Left lung (tissue), 10 donors: ENCODE measurements around the gene RFLNA. TPM values are rescaled to one million over a fixed set of nuclear protein-coding genes. Genes with fewer than 3 reads are reported as not detected.

Experiments used
- ATAC-seq: fragments of 200-7000 bp; cut with Tn5 transposase; one replicate; pipeline ENCODE4 v1.9.1; 2020; ENCODE audit warnings: moderate library complexity
- DNase-seq, 4 donors: peaks; one replicate each; pipeline ENCODE4 v3.0.0-alpha.2; 2013 to 2020
- H3K27ac ChIP-seq, 2 donors: fragments of 200-600 bp; sonication (generic) in 1 of 2; one replicate each; pipeline versions ENCODE4 v1.5.0 to v1.8.0; 2020 to 2021
- H3K27me3 ChIP-seq, 2 donors: fragments of 200-600 bp; sonication (generic) in 1 of 2; one replicate each; pipeline versions ENCODE4 v1.5.0 to v1.8.0; 2020 to 2021
- H3K36me3 ChIP-seq, 2 donors: fragments of 200-600 bp; sonication (generic) in 1 of 2; one replicate each; pipeline versions ENCODE4 v1.5.0 to v1.8.0; 2020 to 2021
- H3K4me1 ChIP-seq, 2 donors: fragments of 200-600 bp; one replicate each; pipeline ENCODE4 v1.8.0; 2021
- H3K4me3 ChIP-seq, 2 donors: fragments of 200-600 bp; sonication (generic) in 1 of 2; one replicate each; pipeline versions ENCODE4 v1.5.0 to v1.8.0; 2020 to 2021; ENCODE audit warnings: mild to moderate bottlenecking in 1 of 2
- H3K9me3 ChIP-seq, 2 donors: fragments of 200-600 bp; sonication (generic) in 1 of 2; one replicate each; pipeline versions ENCODE4 v1.5.0 to v1.8.0; 2020 to 2021
- CTCF ChIP-seq, 2 donors: fragments of 200-600 bp; sonication (generic) in 1 of 2; IDR thresholded peaks; one replicate each; pipeline versions ENCODE4 v1.5.0 to v1.8.0; 2021; ENCODE audit warnings: antibody characterized with exemption in 2 of 2
- intact Hi-C, 2 donors: fragments of 100-400 bp; cut with DNase I; formaldehyde crosslinking; loops; one replicate each; pipeline versions ENCODE4 v1.11.2 to v1.14.2; 2022
- polyA plus RNA-seq, 6 donors: library from polyadenylated mRNA; unstranded; fragments of 120-200 nt; gene quantifications; one replicate each; pipeline ENCODE4 v1.2.1, GENCODE V29; 2013; ENCODE audit not compliant: insufficient read length in 6 of 6
- total RNA-seq, 2 donors: library from RNA; stranded (reverse); fragmentation: NEBNext Ultra II Directional; extraction: Animal tissue kit (Norgen Biotek cat#: 25700); gene quantifications; one replicate each; pipeline ENCODE4 v1.2.1, GENCODE V29; 2021
- donor health status: DM: no; HTN: yes; CAD: no.
- donor health status: DM: no; HTN: no; CAD: no.

The RFLNA gene
- total and polyA plus RNA-seq, 8 donors, result 1.4 to 4.7 (median 3.0) TPM

- Histone ChIP-seq H3K9me3 (no peaks in the 10 kb centered on the region), H3K27me3 (no peaks in the 10 kb centered on the region), H3K36me3 (peaks cover 4 to 100% of the 10 kb centered on the region in 2 donors), H3K27ac (no peak overlapping the region), H3K4me3 (no peak overlapping the region), H3K4me1 (no peaks in the 10 kb centered on the region)
- DNase-seq, result no peak
- ATAC-seq, result no peak
- intact Hi-C loops, result no loop called here
- no peak for TF ChIP-seq CTCF (IDR thresholded peaks at IDR 0.05)
Observed at GRCh38 chr12:124346425-124347168, 51.7 kb downstream of the RFLNA start.

GRCh38 chr12:124347335-124347734 is 52.4 kb downstream of the RFLNA start:
- no peaks in the 10 kb centered on the region for H3K27me3 ChIP-seq
- no peaks in the 10 kb centered on the region for H3K4me1 ChIP-seq
- intact Hi-C loops, result no loop called here
- H3K27ac ChIP-seq, result no peak overlapping the region
- ATAC-seq (no peak), DNase-seq (no peak)
- peaks cover 4 to 100% of the 10 kb centered on the region in 2 donors for H3K36me3 ChIP-seq
- TF ChIP-seq CTCF (IDR thresholded peaks at IDR 0.05), result no peak
- no peaks in the 10 kb centered on the region for H3K9me3 ChIP-seq
- no peak overlapping the region for H3K4me3 ChIP-seq

GRCh38 chr12:124347805-124348658 is 53.1 kb downstream of the RFLNA start:
- no peaks in the 10 kb centered on the region for H3K9me3 ChIP-seq
- H3K27ac ChIP-seq, result no peak overlapping the region
- peaks cover 0 to 5% of the 10 kb centered on the region in 2 donors for H3K4me1 ChIP-seq
- no peak for DNase-seq
- H3K36me3 ChIP-seq, result peaks cover 4 to 100% of the 10 kb centered on the region in 2 donors
- peak; percentile 2 for ATAC-seq
- intact Hi-C loops, result no loop called here
- H3K27me3 ChIP-seq, result no peaks in the 10 kb centered on the region
- TF ChIP-seq CTCF (IDR thresholded peaks at IDR 0.05), result peak; percentile 43 to 55
- no peak overlapping the region for H3K4me3 ChIP-seq

GRCh38 chr12:124348659-124349380 is 53.9 kb downstream of the RFLNA start:
- TF ChIP-seq CTCF (IDR thresholded peaks at IDR 0.05), result no peak
- Histone ChIP-seq H3K4me3 (no peak overlapping the region), H3K27ac (no peak overlapping the region), H3K4me1 (peaks cover 0 to 8% of the 10 kb centered on the region in 2 donors), H3K27me3 (no peaks in the 10 kb centered on the region), H3K9me3 (no peaks in the 10 kb centered on the region), H3K36me3 (peaks cover 4 to 100% of the 10 kb centered on the region in 2 donors)
- intact Hi-C loops, result no loop called here
- peak; percentile 2 for ATAC-seq
- no peak for DNase-seq
